ENCODE data around the gene KLF7. TPM values are rescaled to one million over a fixed set of nuclear protein-coding genes. Genes with fewer than 3 reads are reported as not detected.

The KLF7 gene
- total RNA-seq, 8 experiments from 2014 or later = 0.61 to 56.7 (median 19.2) TPM

DNA sequence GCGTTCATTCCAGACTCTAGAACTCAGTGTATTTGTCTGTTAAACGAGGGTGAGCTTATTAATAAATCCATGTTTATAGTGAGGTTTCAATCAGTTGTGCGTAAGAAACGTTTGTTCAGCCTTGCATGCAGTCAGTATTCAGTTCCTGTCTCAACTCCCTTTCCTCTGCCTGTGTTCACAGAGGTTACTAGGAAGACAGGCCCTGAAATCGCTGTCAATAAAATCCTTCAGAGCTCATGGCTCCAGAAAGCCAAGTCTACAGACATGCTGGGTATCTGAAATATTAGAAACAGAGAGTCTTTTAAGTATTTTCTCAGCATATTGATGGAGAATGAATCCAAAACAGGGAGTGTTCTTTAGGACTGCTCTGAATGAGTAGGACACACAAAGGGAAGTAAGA lies 75.4 kb downstream of the KLF7 start:
- Histone ChIP-seq H3K4me3 (no peak overlapping the region), H3K27ac (no peak overlapping the region), H3K4me1 (replicated peaks in 1 of 2) (peaks cover 17 to 18% of the 10 kb centered on the region in 2 donors)
- WGBS, 10 experiments = 41 to 100% (median 89%) methylated on average over 1 to 5 of the region's 5 CpGs; no CpG with 5 or more reads in 1 of the 10 experiments
- in situ Hi-C loops (cut with MboI; ENCODE audit: low pct_unique_long_range_greater_than_20kb in 2 of 9, low sequenced_read_pairs in 9 of 9, unreplicated experiment in 9 of 9) = no loop called here
- no peak for ATAC-seq (replicated peaks in 6 of 8)

DNA sequence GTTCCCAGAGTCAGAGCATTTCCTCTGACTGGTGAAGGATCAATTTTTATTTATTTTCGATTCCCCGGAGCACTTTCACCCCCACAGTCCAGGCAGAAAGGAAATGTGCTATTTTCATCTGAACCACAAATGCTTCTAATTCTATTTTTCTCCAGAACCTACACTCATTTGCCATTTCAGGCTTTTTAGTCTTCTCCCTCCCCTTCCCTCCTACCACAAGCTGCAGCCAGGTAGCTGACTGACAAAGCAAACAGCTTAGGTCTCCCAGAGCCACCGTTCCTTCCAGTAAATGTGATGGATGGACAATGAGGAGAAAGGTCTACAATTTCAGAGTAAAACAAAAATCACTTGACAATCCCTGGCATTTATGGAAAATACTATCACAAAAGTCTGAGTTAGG lies 76.9 kb downstream of the KLF7 start:
- peaks cover 17 to 18% of the 10 kb centered on the region in 2 donors for H3K4me1 ChIP-seq (replicated peaks in 1 of 2)
- no peak for ATAC-seq (replicated peaks in 6 of 8)
- 53 to 92% (median 80%) methylated on average over 1 to 3 of the region's 3 CpGs for WGBS, 10 experiments
- H3K27ac ChIP-seq = no peak overlapping the region
- in situ Hi-C loops (cut with MboI; ENCODE audit: low pct_unique_long_range_greater_than_20kb in 2 of 9, low sequenced_read_pairs in 9 of 9, unreplicated experiment in 9 of 9) = no loop called here
- no peak overlapping the region for H3K4me3 ChIP-seq

DNA sequence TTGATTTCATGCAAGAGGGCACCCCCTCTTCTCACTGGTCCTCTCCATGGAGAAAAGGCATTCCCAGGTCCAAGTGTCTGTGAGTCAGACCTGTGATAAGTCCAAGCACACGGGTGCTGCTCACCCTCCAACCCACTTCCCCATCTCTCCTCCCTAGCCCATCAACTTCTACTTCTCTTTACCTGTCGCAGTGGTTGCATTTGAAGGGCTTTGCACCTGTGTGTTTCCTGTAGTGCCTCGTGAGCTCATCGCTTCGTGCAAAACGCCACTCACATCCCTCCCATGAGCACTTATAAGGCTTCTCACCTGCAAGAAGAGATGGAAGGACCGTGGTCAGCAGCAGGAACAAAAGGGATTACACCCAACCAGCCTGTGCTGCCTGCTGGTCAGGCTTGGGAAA lies 77.5 kb downstream of the KLF7 start:
- H3K4me3 ChIP-seq = no peak overlapping the region
- in situ Hi-C loops (cut with MboI; ENCODE audit: low pct_unique_long_range_greater_than_20kb in 2 of 9, low sequenced_read_pairs in 9 of 9, unreplicated experiment in 9 of 9) = no loop called here
- ATAC-seq (replicated peaks in 6 of 8) = no peak
- peaks cover 17 to 18% of the 10 kb centered on the region in 2 donors for H3K4me1 ChIP-seq (replicated peaks in 1 of 2)
- H3K27ac ChIP-seq = no peak overlapping the region
- 50 to 100% (median 82%) methylated on average over 1 to 6 of the region's 7 CpGs; no CpG with 5 or more reads in 4 of the 10 experiments for WGBS, 10 experiments

DNA sequence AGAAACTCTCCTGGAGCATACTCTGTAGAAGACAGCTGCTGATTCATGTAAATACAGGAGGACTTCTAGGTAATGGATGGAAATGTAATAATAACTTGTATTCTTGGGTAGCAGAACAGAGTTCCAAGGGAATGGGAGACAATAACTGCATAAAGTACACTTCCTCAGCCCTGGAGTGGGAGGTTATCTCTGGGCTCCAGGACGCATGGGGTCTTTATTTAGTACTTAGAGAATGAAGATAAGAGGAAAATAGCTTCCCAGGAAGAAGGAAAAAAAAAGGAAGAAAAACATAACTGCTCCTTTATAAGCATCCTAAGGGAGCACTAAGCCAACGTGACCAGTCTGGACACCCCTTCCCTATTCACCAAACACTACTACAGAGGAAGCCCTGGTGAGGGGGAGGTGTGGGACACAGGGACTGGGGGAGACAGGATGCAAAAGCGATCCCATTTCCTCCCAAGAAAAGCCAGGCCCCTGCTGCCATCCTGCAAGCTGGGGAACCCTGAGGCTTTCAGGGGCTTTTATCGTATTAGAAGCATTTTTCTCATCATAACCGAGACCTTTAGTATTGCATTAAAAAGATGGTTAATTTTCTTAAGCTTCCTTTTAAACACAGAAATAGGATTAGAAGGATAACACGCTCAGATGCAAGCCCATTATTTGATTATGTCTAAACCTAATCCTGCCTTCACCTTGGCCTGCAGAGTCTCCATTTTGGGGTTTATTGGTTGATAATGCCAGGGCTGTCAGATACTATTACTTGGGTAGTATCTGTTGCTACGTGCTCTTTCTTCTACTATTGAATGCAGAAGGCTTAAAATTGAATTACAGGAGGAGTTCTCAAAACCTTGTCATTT lies 78.5 kb downstream of the KLF7 start:
- Histone ChIP-seq H3K4me3 (no peak overlapping the region), H3K4me1 (replicated peaks in 1 of 2) (peaks cover 9 to 13% of the 10 kb centered on the region in 2 donors), H3K27ac (no peak overlapping the region)
- in situ Hi-C loops (cut with MboI; ENCODE audit: low pct_unique_long_range_greater_than_20kb in 2 of 9, low sequenced_read_pairs in 9 of 9, unreplicated experiment in 9 of 9) = no loop called here
- no peak for ATAC-seq (replicated peaks in 6 of 8)
- 53 to 95% (median 84%) methylated on average over 2 to 5 of the region's 7 CpGs; no CpG with 5 or more reads in 1 of the 10 experiments for WGBS, 10 experiments

DNA sequence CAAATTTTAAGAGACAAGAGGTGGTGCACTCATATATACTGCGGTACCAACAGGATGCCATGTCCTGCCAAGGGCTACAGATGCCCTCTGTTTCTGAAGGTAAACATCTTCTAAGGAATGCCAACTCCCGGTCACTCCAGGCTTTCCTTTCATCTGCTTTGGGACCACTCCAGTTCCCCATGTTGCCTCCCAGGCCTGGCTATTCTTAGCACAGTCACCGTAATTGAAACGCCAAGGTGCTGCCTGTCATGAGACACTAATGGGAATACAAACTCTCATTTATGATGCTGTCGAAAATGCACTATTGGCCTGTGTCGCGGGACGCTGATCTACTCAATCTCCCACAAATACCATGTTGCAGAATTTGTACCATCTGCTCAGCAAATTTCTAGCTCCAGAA lies 79.6 kb downstream of the KLF7 start:
- peaks cover 9 to 13% of the 10 kb centered on the region in 2 donors for H3K4me1 ChIP-seq (replicated peaks in 1 of 2)
- WGBS, 10 experiments = 76 to 100% (median 94%) methylated on average over 1 to 8 of the region's 8 CpGs; no CpG with 5 or more reads in 2 of the 10 experiments
- H3K4me3 ChIP-seq = no peak overlapping the region
- no peak overlapping the region for H3K27ac ChIP-seq
- in situ Hi-C loops (cut with MboI; ENCODE audit: low pct_unique_long_range_greater_than_20kb in 2 of 9, low sequenced_read_pairs in 9 of 9, unreplicated experiment in 9 of 9) = no loop called here
- ATAC-seq (replicated peaks in 6 of 8) = no peak

DNA sequence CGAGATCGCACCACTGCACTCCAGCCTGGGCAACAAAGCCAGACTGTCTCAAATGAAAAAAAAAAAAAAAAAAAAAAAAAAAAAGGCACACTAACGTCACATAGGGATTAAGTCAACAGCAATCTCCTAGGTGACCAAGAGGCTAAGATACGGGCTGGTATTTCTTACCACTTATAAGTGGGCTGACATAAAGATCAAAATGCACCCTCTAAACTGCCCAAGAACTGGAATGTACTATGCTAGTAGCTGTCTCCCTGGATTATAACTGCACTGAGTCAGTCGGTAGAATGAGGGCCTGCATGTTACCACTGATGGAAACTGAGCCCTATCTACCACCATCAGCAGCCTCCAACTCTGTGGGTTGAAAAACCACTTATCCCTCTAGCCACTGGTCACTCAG lies 80.6 kb downstream of the KLF7 start:
- in situ Hi-C loops (cut with MboI; ENCODE audit: low pct_unique_long_range_greater_than_20kb in 2 of 9, low sequenced_read_pairs in 9 of 9, unreplicated experiment in 9 of 9) = no loop called here
- peak in 1 of 8 experiments; percentile 73 for ATAC-seq (replicated peaks in 6 of 8)
- H3K4me3 ChIP-seq = no peak overlapping the region
- 80 to 100% (median 94%) methylated on average over 1 to 5 of the region's 5 CpGs; no CpG with 5 or more reads in 2 of the 10 experiments for WGBS, 10 experiments
- no peak overlapping the region for H3K27ac ChIP-seq
- H3K4me1 ChIP-seq (replicated peaks in 1 of 2) = peaks cover 9 to 13% of the 10 kb centered on the region in 2 donors

DNA sequence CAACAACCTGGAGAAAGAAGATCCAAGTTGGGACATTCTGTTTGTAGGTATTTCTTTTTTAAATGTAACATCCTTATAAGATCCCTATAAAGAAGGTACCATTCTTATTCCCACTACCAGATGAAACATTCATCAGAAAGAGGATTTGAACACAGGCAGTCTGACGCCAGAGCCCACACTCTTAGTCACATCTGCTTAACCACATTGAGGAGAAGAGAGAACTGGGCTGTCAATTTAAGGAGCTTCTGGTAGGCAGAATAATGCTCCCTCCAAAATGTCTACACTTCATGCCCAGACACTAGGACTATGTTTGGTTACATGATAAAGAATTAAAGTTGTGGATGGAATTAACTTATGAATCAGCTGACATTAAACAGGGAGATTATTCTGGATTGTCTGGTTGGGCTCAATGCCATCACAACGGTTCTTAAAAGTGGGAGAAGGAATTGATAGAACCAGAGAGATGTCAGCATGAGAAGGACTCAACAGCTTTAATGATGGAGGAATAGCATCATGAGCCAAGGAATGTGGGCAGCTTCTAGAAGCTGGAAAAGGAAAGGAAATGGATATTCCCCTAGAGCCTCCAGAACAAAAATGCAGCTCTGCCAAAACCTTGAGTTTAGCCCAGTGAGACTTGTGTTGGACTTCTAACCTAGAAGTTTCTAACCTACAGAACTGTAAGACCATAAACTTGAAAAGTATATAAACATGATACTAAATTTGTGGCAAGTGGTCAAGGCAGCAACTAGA lies 82.2 kb downstream of the KLF7 start:
- H3K4me1 ChIP-seq (replicated peaks in 1 of 2) = peaks cover 0 to 4% of the 10 kb centered on the region in 2 donors
- no peak overlapping the region for H3K4me3 ChIP-seq
- H3K27ac ChIP-seq = no peak overlapping the region
- ATAC-seq (replicated peaks in 6 of 8) = no peak
- WGBS, 10 experiments = 60 to 95% (median 88%) methylated on average over 1 to 2 of the region's 2 CpGs; no CpG with 5 or more reads in 4 of the 10 experiments
- in situ Hi-C loops (cut with MboI; ENCODE audit: low pct_unique_long_range_greater_than_20kb in 2 of 9, low sequenced_read_pairs in 9 of 9, unreplicated experiment in 9 of 9) = no loop called here

DNA sequence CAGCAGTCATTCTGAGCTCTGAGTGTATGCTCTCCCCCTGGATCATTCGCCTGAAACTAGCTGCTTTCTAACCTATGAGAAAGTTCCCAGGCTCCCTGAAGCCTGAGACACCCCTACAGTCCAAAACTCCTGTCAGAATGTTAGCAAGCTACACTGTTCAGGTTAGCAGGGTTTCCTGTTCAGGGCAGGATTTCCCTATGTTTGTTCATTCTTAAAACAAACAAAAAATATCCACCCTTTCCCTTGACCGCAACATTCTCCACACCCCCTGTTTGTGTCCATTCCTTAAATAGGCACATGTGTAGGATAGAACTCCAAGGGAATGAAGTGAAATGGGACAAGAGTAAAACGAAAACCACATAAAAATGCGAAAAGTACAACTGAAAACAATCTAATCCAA lies 83.1 kb downstream of the KLF7 start:
- in situ Hi-C loops (cut with MboI; ENCODE audit: low pct_unique_long_range_greater_than_20kb in 2 of 9, low sequenced_read_pairs in 9 of 9, unreplicated experiment in 9 of 9) = no loop called here
- 56 to 100% (median 84%) methylated on average over 1 to 4 of the region's 4 CpGs; no CpG with 5 or more reads in 1 of the 10 experiments for WGBS, 10 experiments
- no peak overlapping the region for H3K27ac ChIP-seq
- no peak for ATAC-seq (replicated peaks in 6 of 8)
- no peak overlapping the region for H3K4me3 ChIP-seq
- H3K4me1 ChIP-seq (replicated peaks in 1 of 2) = peaks cover 4 to 6% of the 10 kb centered on the region in 2 donors

DNA sequence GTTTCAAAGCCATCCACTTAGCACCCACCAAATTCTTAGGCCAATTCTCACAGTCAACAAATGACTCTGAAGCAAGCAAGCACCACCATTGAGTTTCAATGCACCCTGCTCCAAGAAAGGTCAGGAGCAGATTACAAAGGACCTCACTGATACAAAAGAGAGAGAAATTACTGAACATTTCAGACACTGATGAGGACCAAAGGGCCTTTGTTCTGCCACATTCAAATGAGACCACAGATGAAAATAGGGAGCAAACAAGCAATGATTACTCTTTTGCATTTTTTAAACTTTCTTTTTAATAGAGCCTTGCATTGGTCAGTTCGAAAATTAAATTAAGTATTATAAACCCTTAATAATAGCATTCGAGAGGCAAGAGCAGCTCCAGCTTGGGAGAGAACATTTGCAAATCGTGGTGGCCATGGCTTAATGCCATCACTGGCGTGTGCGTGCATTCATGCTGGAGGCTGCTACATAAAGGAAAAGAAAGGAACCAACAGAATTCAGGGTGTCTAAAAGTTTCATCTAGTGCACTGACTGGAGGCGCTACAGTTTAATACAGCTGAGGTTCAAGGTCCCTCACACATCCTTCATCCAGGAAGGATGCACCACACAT lies 87.5 kb downstream of the KLF7 start:
- H3K4me3 ChIP-seq = no peak overlapping the region
- ATAC-seq (replicated peaks in 6 of 8) = no peak
- no peak overlapping the region for H3K27ac ChIP-seq
- peaks cover 6 to 8% of the 10 kb centered on the region in 2 donors for H3K4me1 ChIP-seq (replicated peaks in 1 of 2)
- 38 to 95% (median 85%) methylated on average over 1 to 6 of the region's 6 CpGs; no CpG with 5 or more reads in 4 of the 10 experiments for WGBS, 10 experiments
- in situ Hi-C loops (cut with MboI; ENCODE audit: low pct_unique_long_range_greater_than_20kb in 2 of 9, low sequenced_read_pairs in 9 of 9, unreplicated experiment in 9 of 9) = no loop called here

DNA sequence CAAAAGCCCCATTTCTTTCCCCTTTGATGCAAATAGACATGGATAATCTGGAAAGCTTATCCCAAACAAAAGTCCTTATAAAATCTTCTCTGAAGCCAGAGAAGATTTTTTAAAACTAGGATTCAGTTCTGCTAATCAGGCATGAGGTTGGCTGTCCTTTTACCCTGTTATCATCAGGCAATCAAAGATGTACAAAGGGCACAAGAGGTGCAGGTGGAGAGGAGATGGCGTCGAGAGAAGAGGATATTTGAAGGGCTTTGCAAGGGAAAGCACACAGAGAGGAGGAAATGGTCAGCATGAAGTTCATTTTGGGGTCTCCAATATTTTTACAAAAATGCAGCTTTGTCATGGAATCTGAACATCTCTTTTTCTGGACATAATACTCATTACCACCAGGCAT lies 88.5 kb downstream of the KLF7 start:
- 94 to 100% (median 100%) methylated on average over 2 of the region's 2 CpGs; no CpG with 5 or more reads in 5 of the 10 experiments for WGBS, 10 experiments
- H3K27ac ChIP-seq = no peak overlapping the region
- no peak for ATAC-seq (replicated peaks in 6 of 8)
- in situ Hi-C loops (cut with MboI; ENCODE audit: low pct_unique_long_range_greater_than_20kb in 2 of 9, low sequenced_read_pairs in 9 of 9, unreplicated experiment in 9 of 9) = no loop called here
- no peak overlapping the region for H3K4me3 ChIP-seq
- peaks cover 6 to 8% of the 10 kb centered on the region in 2 donors for H3K4me1 ChIP-seq (replicated peaks in 1 of 2)

DNA sequence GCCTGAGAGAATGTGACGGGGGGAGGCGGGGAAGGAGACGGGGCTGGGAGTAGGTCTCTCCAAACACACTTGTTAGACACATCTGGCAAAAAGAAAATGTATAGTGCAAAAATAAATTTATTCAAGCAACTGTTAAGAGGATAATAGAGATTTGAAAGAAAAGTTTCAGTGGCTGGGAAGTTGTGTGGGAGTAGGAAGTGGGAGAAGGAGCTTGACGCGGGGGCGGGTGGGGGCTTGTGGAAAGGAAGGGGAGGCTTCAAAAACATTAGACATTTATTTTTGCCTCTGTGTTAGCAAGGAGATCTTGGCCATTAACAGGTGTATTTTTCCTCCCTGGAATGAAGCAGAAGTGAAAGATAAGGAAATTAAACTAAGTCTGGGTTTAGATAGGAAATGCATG lies 90.3 kb downstream of the KLF7 start:
- H3K4me1 ChIP-seq (replicated peaks in 1 of 2) = peaks cover 6 to 8% of the 10 kb centered on the region in 2 donors
- H3K27ac ChIP-seq = no peak overlapping the region
- H3K4me3 ChIP-seq = no peak overlapping the region
- in situ Hi-C loops (cut with MboI; ENCODE audit: low pct_unique_long_range_greater_than_20kb in 2 of 9, low sequenced_read_pairs in 9 of 9, unreplicated experiment in 9 of 9) = no loop called here
- 60 to 100% (median 100%) methylated on average over 1 to 2 of the region's 6 CpGs; no CpG with 5 or more reads in 7 of the 10 experiments for WGBS, 10 experiments
- ATAC-seq (replicated peaks in 6 of 8) = no peak

DNA sequence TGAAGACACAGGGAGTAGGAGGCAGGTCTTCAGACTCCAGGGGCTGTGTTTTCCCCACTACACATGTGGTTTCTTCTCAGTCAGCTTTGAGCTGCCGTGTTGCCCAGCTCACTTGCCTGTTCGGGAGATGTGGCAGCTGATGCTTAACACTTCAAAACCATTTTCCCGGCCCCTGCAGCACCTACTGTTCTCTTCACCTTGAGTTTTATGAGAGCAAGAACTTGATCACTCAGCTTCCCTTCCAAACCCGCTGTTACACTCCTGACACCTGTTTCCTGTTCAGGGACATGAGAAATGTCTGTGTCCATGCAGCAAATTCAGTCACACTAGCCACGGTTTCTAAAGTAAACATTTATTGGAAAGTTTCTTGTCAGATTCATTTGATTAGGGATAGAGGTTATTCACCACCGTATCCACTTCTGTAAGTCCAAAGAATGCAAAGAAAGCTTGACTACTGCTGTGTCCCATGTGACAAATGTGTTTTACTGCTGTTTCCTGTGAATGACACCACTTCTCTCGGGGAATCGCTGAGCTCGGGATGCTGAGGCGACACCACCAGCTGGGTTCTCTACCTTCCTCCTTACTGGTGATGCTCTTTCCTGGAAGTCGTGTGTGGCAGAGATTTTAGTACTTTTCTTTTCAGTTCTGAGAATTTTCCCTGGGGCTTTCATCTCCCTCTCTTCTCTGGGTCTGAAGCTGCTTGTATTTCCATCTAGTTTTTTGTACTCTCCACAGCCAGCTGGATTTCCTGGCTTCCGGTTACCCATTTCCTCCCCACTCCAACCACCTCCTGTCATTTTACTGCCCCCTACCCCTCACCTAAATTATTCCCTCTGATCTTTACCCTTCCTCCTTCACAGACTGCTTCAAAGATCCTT lies 91.7 kb downstream of the KLF7 start:
- ATAC-seq (replicated peaks in 6 of 8) = peak in 4 of 8 experiments; percentile 21 to 69 (median 32)
- Histone ChIP-seq H3K4me1 (replicated peaks in 1 of 2) (peaks cover 6 to 8% of the 10 kb centered on the region in 2 donors), H3K4me3 (no peak overlapping the region), H3K27ac (no peak overlapping the region)
- in situ Hi-C loops (cut with MboI; ENCODE audit: low pct_unique_long_range_greater_than_20kb in 2 of 9, low sequenced_read_pairs in 9 of 9, unreplicated experiment in 9 of 9) = no loop called here
- WGBS, 10 experiments = 25 to 80% (median 60%) methylated on average over 2 to 12 of the region's 12 CpGs; no CpG with 5 or more reads in 1 of the 10 experiments

All from motor neuron (in vitro differentiated cells).